Stimulated activated CD8-positive, alpha-beta memory T cell treated with anti-CD3 and anti-CD28 coated beads, Interleukin-7, amount 100 ng/mL, for 1 hour (primary cell): Measurements from ENCODE around the gene NFIA.

ENCODE experiments used
- DNase-seq, 2 donors: peaks; one replicate each; pipeline ENCODE4 v3.0.0-alpha.2; 2020; ENCODE audit warnings: low read depth in 2 of 2

Gene NFIA

DNA sequence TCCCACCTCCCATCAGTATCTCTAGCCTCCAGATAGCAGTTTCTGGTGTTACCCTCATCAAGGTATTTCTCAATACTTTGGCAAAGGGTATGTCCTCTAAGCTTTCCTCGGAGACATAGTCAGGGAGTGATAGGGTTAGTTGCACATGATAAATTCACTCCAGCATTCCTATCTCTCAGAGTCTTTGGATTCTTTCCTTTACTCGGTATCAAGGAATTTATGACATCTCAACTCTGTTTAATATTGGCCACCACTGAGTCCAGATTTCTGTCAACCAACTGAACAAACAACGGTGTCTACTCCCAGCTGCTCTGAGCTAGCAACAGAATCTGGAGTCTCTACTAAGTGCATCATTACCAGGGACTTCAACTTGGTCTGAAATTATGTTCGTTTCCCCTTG lies 409.1 kb downstream of the NFIA start:
- no peak for DNase-seq

DNA sequence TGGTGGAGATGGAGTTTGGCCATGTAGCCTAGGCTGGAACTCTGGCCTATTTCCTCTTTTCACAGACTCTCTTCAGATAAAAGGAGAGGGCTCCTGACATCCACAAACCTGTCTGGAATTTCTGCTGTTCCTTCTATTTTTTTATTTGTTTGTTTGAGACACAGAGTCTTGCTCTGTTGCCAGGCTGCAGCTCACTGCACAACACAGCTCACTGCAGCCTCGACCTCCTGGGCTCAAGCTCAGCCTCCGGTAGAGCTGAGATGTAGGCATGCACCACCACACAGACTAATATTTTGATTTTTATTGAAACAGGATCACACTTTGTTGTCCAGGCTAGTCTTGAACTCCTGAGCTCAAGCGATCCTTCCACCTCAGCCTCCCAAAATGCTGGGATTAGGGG lies 411.6 kb downstream of the NFIA start:
- no peak for DNase-seq

DNA sequence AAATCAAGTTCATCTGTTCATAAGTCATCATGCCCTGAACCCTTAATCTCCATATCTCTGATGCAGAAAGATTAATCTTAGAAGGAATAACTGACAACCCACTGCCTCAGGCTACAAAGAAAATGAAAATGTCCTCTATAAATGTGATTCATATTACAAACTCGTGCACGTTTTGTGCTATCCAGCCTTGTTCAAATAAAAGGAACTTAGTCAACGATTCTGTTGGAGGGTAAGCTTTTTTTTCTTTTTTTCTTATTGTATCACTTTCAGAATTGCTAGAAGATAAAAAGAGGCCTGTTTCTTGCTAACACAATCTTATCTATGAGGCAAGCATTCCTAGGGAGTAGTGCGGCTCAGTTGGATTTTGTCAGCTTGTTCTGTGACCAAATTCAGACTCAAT lies 414.1 kb downstream of the NFIA start:
- no peak for DNase-seq

DNA sequence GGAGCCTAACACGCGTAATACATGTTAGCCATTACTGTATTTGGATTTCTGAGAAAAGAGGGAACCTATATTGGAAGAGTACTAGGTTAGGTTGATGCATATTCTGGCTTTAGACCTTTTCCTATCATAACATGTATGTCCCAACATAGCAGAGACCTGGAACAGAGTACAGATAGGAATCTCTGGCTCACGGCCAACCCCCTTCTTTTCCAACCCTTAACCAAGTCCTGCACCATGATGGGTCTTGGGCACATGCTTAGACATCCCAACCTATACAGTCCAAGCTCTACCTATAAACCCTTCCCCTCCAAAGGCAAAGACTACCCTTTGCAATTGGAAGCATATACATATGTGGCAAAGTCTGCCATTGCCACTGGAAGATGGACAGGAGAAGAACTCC lies 414.7 kb downstream of the NFIA start:
- no peak for DNase-seq

DNA sequence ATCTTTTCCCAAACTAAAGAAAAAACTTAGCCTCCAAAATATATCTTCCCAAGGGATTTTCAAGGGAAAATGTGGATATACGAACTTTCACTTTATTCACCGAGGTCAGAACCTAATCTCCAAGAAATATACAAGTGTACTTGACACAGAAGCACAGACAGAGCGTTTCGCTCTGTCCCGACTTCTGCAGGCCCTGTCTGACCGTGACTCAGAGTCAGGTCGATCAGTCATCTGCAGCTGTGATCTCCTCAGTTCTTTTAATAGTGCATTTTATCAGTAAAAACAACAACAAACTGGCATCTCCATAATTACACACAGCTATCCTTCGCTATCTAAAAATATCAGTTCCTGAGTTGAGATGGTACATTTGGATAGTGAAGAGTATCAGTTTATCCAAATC lies 416.0 kb downstream of the NFIA start:
- DNase-seq = no peak

DNA sequence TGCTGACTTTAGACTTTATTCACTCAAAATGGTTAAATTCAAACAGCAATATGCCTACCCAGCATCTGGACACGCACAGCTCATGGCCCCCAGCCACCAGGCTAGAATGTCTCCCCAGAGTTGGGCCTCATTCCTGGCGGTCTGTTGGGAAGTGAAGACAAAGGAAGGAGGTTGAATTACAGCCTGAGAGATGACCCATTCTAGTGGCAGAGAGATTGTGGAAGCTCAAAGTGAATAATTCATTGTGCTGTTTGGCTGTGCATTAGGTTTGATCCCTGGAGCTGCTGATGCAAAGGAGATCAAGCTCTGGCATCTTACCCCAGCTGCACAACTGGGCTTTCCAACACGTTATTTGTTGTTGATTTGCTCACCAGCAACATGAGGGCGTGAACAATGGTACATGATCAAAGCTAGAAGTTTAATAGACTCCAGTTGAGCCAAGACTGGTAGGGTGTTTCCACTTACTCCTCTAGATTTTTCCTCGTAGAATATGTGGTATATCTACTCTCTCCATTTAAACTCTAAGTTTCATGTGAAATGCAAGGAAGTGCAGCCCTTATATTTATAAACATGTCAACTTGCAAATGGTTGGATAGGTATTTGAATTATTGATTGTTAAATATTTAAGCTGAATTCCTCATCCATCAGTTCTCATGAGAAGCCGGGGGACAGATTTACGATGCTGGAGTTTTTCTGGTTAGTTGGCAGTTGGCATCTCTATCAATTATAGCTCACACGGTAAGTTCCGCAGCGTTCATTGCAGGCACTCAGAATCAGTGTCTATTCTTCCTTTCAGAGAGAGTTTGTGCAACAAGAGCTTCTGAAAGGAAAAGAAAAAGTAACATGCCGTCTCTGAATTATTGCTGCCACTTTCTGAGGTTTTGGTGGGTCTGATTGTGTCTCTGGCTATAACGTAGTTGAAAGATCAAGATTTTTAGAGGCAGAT lies 419.9 kb downstream of the NFIA start:
- no peak for DNase-seq

DNA sequence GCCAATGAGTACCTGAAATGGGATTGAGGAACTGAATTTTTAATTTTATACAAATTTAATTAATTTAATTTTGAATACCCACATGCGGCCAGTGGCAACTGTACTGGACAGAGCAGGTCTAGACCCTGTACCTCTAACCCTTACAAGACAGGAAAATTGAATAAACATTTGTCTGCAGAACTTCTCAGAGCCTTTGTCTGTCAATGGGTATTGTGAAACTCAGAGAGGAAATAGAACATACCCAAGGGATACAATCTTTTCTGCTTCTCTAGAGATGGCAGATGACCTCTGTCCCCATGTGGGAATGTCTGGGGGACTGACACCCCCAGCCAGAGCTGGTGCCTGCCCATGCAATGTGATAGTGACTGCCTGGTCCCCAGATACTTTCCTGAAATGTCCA lies 421.9 kb downstream of the NFIA start:
- no peak for DNase-seq

DNA sequence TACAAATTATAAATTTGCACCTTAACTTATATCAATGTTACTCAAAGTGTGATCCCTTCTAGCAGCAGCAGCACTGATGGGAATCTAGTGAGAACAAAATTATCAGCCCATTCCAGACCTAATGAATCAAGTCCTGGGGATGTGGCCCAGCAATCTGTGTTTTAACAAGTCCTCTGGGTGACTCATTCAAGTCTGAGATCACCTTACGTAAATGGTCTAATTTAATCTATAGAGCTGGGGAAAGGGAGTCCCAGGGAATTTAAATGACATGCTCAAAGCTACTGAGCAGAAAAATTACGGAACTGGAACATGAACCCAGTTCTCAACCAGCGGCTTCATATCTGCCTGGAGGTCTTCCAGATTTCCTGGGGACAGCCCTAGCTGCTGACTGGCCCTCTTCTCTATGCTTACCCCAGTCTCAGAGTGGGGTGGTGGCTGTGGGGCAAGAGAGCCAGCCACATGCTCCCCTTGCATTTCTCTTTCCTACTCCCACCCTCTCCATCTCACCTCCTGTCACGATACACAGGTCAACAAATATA lies 422.6 kb downstream of the NFIA start:
- no peak for DNase-seq

DNA sequence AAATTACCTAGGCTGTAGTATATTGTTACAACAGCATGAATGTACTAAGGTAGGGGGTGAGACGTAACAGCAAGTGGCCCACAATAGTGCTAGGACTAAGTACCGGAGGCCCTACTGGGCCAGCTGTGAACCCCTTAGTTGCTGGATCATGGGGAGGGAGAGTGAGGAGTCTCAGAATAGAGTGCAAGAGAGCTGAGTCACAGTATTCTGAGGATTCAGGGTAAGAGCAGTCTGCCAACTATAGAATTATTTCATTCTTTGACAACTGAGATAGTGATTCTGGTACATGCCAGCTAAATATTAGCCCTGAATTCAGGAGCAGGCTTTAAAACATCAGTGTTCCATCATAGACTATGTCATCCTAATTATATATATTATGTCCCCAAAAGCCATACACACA lies 423.9 kb downstream of the NFIA start:
- no peak for DNase-seq

DNA sequence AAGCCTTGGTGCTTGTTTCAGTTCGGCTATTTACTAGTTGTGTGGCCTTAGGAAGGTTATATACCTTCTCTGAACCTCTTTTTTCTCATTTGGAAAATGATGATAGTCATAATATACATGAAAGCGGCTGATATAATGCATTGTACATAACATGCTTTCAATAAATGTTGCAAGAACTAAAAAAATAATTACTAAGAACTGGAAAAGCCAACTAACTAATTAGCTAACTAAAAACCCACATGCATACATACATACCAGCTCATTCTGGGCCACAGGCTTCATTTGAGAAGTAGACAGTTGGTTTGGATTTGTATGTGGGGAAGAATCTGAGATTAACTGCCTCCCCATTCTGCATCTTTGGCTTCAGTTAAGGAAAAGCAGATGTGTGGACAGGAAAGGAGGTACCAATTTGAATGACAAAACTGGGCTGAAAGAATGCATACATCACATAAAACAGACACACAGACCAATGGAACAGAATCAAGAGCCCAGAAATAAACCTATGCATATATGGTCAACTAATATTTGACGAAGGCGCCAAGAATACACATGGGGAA lies 424.7 kb downstream of the NFIA start:
- DNase-seq = no peak
